Measurements from ENCODE around the gene DDX39B. TPM values are rescaled to one million over a fixed set of nuclear protein-coding genes. Genes with fewer than 3 reads are reported as not detected.
"Not testable (repeated sequence)": the region's sequence is repeated elsewhere in the genome, so short reads cannot be mapped to it uniquely, and the experiment has no call there.

The DDX39B gene
- total and polyA plus RNA-seq, 5 donors from 2014 or later: 105 to 603 (median 111) TPM

GRCh38 chr6:31559958-31560696 is 18.3 kb upstream of the DDX39B start:
- DNase-seq (peak; percentile 32 to 86 (median 44)), ATAC-seq (ENCODE audit: low read depth in 2 of 2) (peak; percentile 73 to 77)
- H3K9me3 Mint-ChIP-seq: no peaks in the 10 kb centered on the region
- peaks cover 6% of the 10 kb centered on the region for H3K36me3 ChIP-seq (ENCODE audit: control insufficient read depth, insufficient read depth, low read length)
- H3K27ac ChIP-seq (ENCODE audit: insufficient read depth, low read length, poor library complexity, severe bottlenecking): peak overlapping the region; percentile 77
- peak overlapping the region; percentile 44 to 88 (median 81) for H3K4me3 Mint-ChIP-seq
- peak overlapping the region; percentile 71 for H3K4me3 ChIP-seq (ENCODE audit: low read depth, low read length)
- H3K27me3 Mint-ChIP-seq: no peaks in the 10 kb centered on the region
- H3K36me3 Mint-ChIP-seq: peaks cover 26% of the 10 kb centered on the region
- H3K9me3 ChIP-seq (ENCODE audit: control insufficient read depth in 2 of 2, low read length in 2 of 2): no peaks in the 10 kb centered on the region
- peaks cover 58% of the 10 kb centered on the region for H3K4me1 ChIP-seq (ENCODE audit: control insufficient read depth, insufficient read depth, low read length, poor library complexity, severe bottlenecking)
- H3K27me3 ChIP-seq (ENCODE audit: control insufficient read depth, insufficient read depth, low read length): no peaks in the 10 kb centered on the region
- H3K4me1 Mint-ChIP-seq: peaks cover 15 to 77% (median 47%) of the 10 kb centered on the region in 4 donors
- peak overlapping the region; percentile 86 to 96 (median 94) for H3K27ac Mint-ChIP-seq

GRCh38 chr6:31559606-31559957 is 17.8 kb upstream of the DDX39B start:
- no peaks in the 10 kb centered on the region for H3K9me3 Mint-ChIP-seq
- peaks cover 58% of the 10 kb centered on the region for H3K4me1 ChIP-seq (ENCODE audit: control insufficient read depth, insufficient read depth, low read length, poor library complexity, severe bottlenecking)
- peak overlapping the region; percentile 71 for H3K4me3 ChIP-seq (ENCODE audit: low read depth, low read length)
- H3K36me3 ChIP-seq (ENCODE audit: control insufficient read depth, insufficient read depth, low read length): peaks cover 3% of the 10 kb centered on the region
- H3K27me3 Mint-ChIP-seq: no peaks in the 10 kb centered on the region
- no peaks in the 10 kb centered on the region for H3K27me3 ChIP-seq (ENCODE audit: control insufficient read depth, insufficient read depth, low read length)
- H3K27ac Mint-ChIP-seq: peak overlapping the region; percentile 86 to 96 (median 94)
- H3K36me3 Mint-ChIP-seq: peaks cover 25% of the 10 kb centered on the region
- peaks cover 15 to 76% (median 45%) of the 10 kb centered on the region in 4 donors for H3K4me1 Mint-ChIP-seq
- ATAC-seq (ENCODE audit: low read depth in 2 of 2): peak; percentile 10 to 31
- peak overlapping the region; percentile 77 for H3K27ac ChIP-seq (ENCODE audit: insufficient read depth, low read length, poor library complexity, severe bottlenecking)
- DNase-seq: no peak
- peak overlapping the region; percentile 33 to 88 (median 81) for H3K4me3 Mint-ChIP-seq
- no peaks in the 10 kb centered on the region for H3K9me3 ChIP-seq (ENCODE audit: control insufficient read depth in 2 of 2, low read length in 2 of 2)

DNA sequence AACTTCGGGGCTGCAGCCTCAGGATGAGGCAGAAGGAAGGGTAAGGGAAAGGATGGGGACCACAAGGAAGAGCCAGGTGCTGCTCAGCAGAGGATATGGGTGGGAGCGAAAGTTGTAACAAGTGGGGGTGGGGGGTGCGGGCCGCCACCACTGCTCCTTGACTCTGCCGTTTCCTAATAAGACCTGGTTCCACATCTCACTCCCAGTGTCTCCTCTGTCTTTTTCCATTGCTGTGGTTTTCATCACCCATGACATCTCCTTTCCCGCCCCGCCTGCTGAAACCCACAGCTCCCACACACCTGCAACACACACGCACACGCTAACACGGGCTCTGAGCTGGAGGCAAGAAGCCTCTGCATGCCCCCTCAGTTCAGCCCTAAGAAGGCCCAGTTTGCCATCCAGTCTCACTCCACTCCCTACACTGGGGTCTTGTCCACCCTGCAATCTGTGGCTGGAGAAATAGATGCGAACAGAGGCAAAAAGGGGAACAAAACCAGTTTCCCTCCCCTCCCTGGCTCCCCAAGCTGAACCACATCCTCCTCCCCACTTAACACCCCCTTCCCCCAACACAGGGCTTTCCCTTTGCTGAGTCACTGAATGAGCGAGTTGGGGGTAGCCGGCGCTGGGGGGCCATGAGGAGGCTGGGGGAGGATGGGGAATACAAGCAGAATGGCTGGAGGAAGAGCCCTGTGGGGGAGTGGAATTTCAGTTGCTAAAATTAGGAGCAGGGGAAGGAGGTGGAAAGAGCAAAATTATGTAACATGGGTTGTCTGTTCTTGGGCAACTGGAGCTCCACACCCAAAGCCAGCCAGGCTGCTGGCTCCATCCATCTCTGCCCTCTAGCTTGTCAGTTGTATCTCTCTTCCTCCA is 17.1 kb upstream of the DDX39B start:
- H3K27me3 Mint-ChIP-seq: no peaks in the 10 kb centered on the region
- no peaks in the 10 kb centered on the region for H3K9me3 Mint-ChIP-seq
- Histone ChIP-seq H3K27ac (ENCODE audit: insufficient read depth, low read length, poor library complexity, severe bottlenecking) (peak overlapping the region; percentile 77), H3K36me3 (ENCODE audit: control insufficient read depth, insufficient read depth, low read length) (peaks cover 3% of the 10 kb centered on the region), H3K27me3 (ENCODE audit: control insufficient read depth, insufficient read depth, low read length) (no peaks in the 10 kb centered on the region), H3K4me1 (ENCODE audit: control insufficient read depth, insufficient read depth, low read length, poor library complexity, severe bottlenecking) (peaks cover 58% of the 10 kb centered on the region), H3K9me3 (ENCODE audit: control insufficient read depth in 2 of 2, low read length in 2 of 2) (no peaks in the 10 kb centered on the region), H3K4me3 (ENCODE audit: low read depth, low read length) (peak overlapping the region; percentile 71)
- H3K4me1 Mint-ChIP-seq: peaks cover 15 to 74% (median 44%) of the 10 kb centered on the region in 4 donors
- peak overlapping the region; percentile 86 to 96 (median 94) for H3K27ac Mint-ChIP-seq
- peaks cover 23% of the 10 kb centered on the region for H3K36me3 Mint-ChIP-seq
- ATAC-seq (ENCODE audit: low read depth in 2 of 2) (peak; percentile 73 to 75), DNase-seq (peak; percentile 51 to 79 (median 64))
- H3K4me3 Mint-ChIP-seq: peak overlapping the region; percentile 33 to 88 (median 81)

DNA sequence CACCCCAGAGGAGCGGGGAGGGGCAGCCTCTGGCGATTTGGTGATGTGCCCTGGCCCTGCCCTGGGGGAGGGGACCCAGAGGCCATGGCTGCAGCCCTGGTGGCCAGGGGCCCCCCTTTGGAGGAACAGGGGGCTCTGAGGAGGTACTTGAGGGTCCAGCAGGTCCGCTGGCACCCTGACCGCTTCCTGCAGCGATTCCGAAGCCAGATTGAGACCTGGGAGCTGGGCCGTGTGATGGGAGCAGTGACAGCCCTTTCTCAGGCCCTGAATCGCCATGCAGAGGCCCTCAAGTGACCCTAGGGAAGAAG is 16.5 kb upstream of the DDX39B start:
- no peaks in the 10 kb centered on the region for H3K36me3 ChIP-seq (ENCODE audit: control insufficient read depth, insufficient read depth, low read length)
- H3K27ac Mint-ChIP-seq: peak overlapping the region in 2 of 3 donors; percentile 79 to 96
- H3K9me3 Mint-ChIP-seq: no peaks in the 10 kb centered on the region
- no peak for ATAC-seq (ENCODE audit: low read depth in 2 of 2)
- no peak for DNase-seq
- peak overlapping the region; percentile 71 for H3K4me3 ChIP-seq (ENCODE audit: low read depth, low read length)
- H3K27me3 Mint-ChIP-seq: no peaks in the 10 kb centered on the region
- H3K27ac ChIP-seq (ENCODE audit: insufficient read depth, low read length, poor library complexity, severe bottlenecking): peak overlapping the region; percentile 77
- H3K36me3 Mint-ChIP-seq: peaks cover 19% of the 10 kb centered on the region
- H3K4me1 ChIP-seq (ENCODE audit: control insufficient read depth, insufficient read depth, low read length, poor library complexity, severe bottlenecking): peaks cover 58% of the 10 kb centered on the region
- no peaks in the 10 kb centered on the region for H3K9me3 ChIP-seq (ENCODE audit: control insufficient read depth in 2 of 2, low read length in 2 of 2)
- H3K4me1 Mint-ChIP-seq: peaks cover 15 to 70% (median 42%) of the 10 kb centered on the region in 4 donors
- H3K27me3 ChIP-seq (ENCODE audit: control insufficient read depth, insufficient read depth, low read length): no peaks in the 10 kb centered on the region
- H3K4me3 Mint-ChIP-seq: peak overlapping the region in 2 of 4 donors; percentile 38 to 88

DNA sequence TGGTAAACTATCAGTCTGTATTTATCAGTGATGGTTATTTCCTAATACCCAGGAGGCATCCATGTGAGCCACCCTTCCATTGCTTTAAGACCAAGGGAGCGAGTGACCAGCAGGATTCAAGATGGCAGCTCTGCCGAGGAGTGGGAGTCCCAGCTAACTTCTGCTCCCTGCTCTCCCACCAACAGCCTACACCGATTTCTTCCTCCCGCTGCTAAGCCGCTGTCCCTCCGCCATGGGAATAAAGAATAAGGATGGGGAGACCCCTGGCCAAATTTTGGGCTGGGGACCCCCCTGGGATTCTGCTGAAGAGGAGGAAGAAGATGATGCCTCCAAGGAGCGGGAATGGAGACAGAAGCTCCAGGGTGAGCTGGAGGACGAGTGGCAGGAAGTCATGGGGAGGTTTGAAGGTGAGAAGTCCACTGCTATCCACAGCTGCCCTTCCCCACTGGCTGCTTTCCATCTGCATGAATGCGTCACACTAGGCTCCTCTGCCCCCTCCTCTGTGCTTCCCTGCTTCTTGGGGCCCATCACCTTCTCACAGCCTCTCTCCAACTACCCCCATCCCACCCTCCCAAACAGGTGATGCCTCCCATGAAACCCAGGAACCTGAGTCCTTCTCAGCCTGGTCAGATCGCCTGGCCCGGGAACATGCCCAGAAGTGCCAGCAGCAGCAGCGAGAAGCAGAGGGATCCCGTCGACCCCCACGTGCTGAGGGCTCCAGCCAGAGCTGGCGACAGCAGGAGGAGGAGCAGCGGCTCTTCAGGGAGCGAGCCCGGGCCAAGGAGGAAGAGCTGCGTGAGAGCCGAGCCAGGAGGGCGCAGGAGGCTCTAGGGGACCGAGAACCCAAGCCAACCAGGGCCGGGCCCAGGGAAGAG is 15.9 kb upstream of the DDX39B start:
- peak overlapping the region; percentile 77 for H3K27ac ChIP-seq (ENCODE audit: insufficient read depth, low read length, poor library complexity, severe bottlenecking)
- H3K9me3 ChIP-seq (ENCODE audit: control insufficient read depth in 2 of 2, low read length in 2 of 2): no peaks in the 10 kb centered on the region
- H3K4me3 ChIP-seq (ENCODE audit: low read depth, low read length): no peak overlapping the region
- no peaks in the 10 kb centered on the region for H3K27me3 Mint-ChIP-seq
- H3K27ac Mint-ChIP-seq: peak overlapping the region in 1 of 3 donors; percentile 32
- DNase-seq (no peak), ATAC-seq (ENCODE audit: low read depth in 2 of 2) (no peak)
- no peaks in the 10 kb centered on the region for H3K36me3 ChIP-seq (ENCODE audit: control insufficient read depth, insufficient read depth, low read length)
- H3K9me3 Mint-ChIP-seq: no peaks in the 10 kb centered on the region
- no peaks in the 10 kb centered on the region for H3K27me3 ChIP-seq (ENCODE audit: control insufficient read depth, insufficient read depth, low read length)
- H3K36me3 Mint-ChIP-seq: peaks cover 14% of the 10 kb centered on the region
- H3K4me1 Mint-ChIP-seq: peaks cover 15 to 65% (median 42%) of the 10 kb centered on the region in 4 donors
- peaks cover 58% of the 10 kb centered on the region for H3K4me1 ChIP-seq (ENCODE audit: control insufficient read depth, insufficient read depth, low read length, poor library complexity, severe bottlenecking)
- peak overlapping the region in 3 of 4 donors; percentile 56 to 88 (median 65) for H3K4me3 Mint-ChIP-seq

DNA sequence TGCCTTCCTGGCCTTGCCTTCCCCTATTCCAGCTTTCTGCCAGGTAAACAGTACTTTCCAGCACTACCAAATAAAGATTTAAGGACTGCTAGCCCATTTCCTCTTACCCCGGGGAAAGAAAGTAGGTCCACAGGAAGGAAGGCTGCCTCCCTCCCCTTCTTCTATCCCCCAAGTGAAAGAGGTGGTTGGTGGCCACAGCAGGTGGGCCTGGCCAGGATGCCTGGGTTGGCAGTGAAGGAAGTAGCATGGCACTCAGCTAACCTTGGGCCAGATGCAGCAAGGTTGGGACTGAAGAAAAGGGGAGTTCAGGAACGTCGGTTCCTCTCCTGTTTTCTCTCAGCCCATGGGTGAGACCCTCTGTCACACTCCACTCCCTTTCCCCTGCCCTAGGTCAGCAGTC is 14.5 kb upstream of the DDX39B start:
- Histone ChIP-seq H3K4me3 (ENCODE audit: low read depth, low read length) (no peak overlapping the region), H3K9me3 (ENCODE audit: control insufficient read depth in 2 of 2, low read length in 2 of 2) (no peaks in the 10 kb centered on the region), H3K4me1 (ENCODE audit: control insufficient read depth, insufficient read depth, low read length, poor library complexity, severe bottlenecking) (peaks cover 50% of the 10 kb centered on the region), H3K36me3 (ENCODE audit: control insufficient read depth, insufficient read depth, low read length) (no peaks in the 10 kb centered on the region), H3K27me3 (ENCODE audit: control insufficient read depth, insufficient read depth, low read length) (no peaks in the 10 kb centered on the region), H3K27ac (ENCODE audit: insufficient read depth, low read length, poor library complexity, severe bottlenecking) (no peak overlapping the region)
- no peaks in the 10 kb centered on the region for H3K9me3 Mint-ChIP-seq
- peak overlapping the region in 1 of 4 donors; percentile 41 for H3K4me3 Mint-ChIP-seq
- peaks cover 18 to 62% (median 38%) of the 10 kb centered on the region in 4 donors for H3K4me1 Mint-ChIP-seq
- peaks cover 7% of the 10 kb centered on the region for H3K36me3 Mint-ChIP-seq
- ATAC-seq (ENCODE audit: low read depth in 2 of 2): no peak
- DNase-seq: peak in 1 of 3 donors; percentile 51
- H3K27ac Mint-ChIP-seq: peak overlapping the region in 2 of 3 donors; percentile 43 to 46
- H3K27me3 Mint-ChIP-seq: no peaks in the 10 kb centered on the region

- not testable (repeated sequence) for H3K27me3 ChIP-seq (ENCODE audit: control insufficient read depth, insufficient read depth, low read length); H3K27ac ChIP-seq (ENCODE audit: insufficient read depth, low read length, poor library complexity, severe bottlenecking); ATAC-seq (ENCODE audit: low read depth in 2 of 2); H3K36me3 ChIP-seq (ENCODE audit: control insufficient read depth, insufficient read depth, low read length); H3K27me3 Mint-ChIP-seq; H3K4me3 ChIP-seq (ENCODE audit: low read depth, low read length); H3K9me3 ChIP-seq (ENCODE audit: control insufficient read depth in 2 of 2, low read length in 2 of 2); H3K36me3 Mint-ChIP-seq; H3K9me3 Mint-ChIP-seq
- peak overlapping the region in 2 of 4 donors; percentile 75 for H3K4me3 Mint-ChIP-seq
- H3K4me1 Mint-ChIP-seq: peaks cover 5 to 53% (median 28%) of the 10 kb centered on the region in 4 donors
- DNase-seq: peak; percentile 53 to 79 (median 67)
- peaks cover 21% of the 10 kb centered on the region for H3K4me1 ChIP-seq (ENCODE audit: control insufficient read depth, insufficient read depth, low read length, poor library complexity, severe bottlenecking)
- peak overlapping the region in 2 of 3 donors; percentile 72 to 88 for H3K27ac Mint-ChIP-seq
Measured at GRCh38 chr6:31551371-31551770, 9.6 kb upstream of the DDX39B start.

All from CD4-positive, CD25-positive, alpha-beta regulatory T cell (primary cell).